Naive thymus-derived CD8-positive, alpha-beta T cell (primary cell): ENCODE measurements around the gene CFAP119. TPM values are rescaled to one million over a fixed set of nuclear protein-coding genes. Genes with fewer than 3 reads are reported as not detected.

Experiments
- ATAC-seq, 2 donors: fragments of 150-1000 bp; cut with Tn5 transposase in 1 of 2; sonication (Bioruptor Pico), chemical (Tn5 transposase) in 1 of 2; 1 replicate in 1 of 2; 2 replicates in 1 of 2; pipeline ENCODE4 v1.10.0; 2021; ENCODE audit warnings: mild to moderate bottlenecking in 2 of 2, moderate library complexity in 2 of 2
- POLR2A ChIA-PET: fragments of 350-600 bp; sonication (Branson Sonifier 250); formaldehyde crosslinking; loops from one replicate; lab custom pipeline; 2021; ENCODE audit warnings: antibody characterized with exemption; lab: Charles Lee
- DNase-seq, 10 donors: peaks; one replicate each; pipeline versions ENCODE4 v3.0.0 to v3.0.0-alpha.2; 2020 to 2022
- H3K27ac Mint-ChIP-seq, 10 donors: one replicate each; pipeline ENCODE4 v1.8.0; 2020 to 2022; ENCODE audit warnings: mild to moderate bottlenecking in 10 of 10, mixed read lengths in 10 of 10, moderate library complexity in 4 of 10, inconsistent platforms in 1 of 10
- H3K27me3 Mint-ChIP-seq, 5 donors: one replicate each; pipeline ENCODE4 v1.8.0; 2021 to 2022; ENCODE audit warnings: mixed read lengths in 5 of 5
- H3K36me3 Mint-ChIP-seq, 3 donors: one replicate each; pipeline ENCODE4 v1.8.0; 2020 to 2022; ENCODE audit warnings: mixed read lengths in 3 of 3, mild to moderate bottlenecking in 2 of 3, inconsistent platforms in 1 of 3
- H3K4me1 Mint-ChIP-seq, 4 donors: one replicate each; pipeline ENCODE4 v1.8.0; 2021 to 2022; ENCODE audit warnings: mixed read lengths in 4 of 4
- H3K4me3 Mint-ChIP-seq, 10 donors: one replicate each; pipeline ENCODE4 v1.8.0; 2020 to 2022; ENCODE audit warnings: mild to moderate bottlenecking in 10 of 10, mixed read lengths in 10 of 10, moderate library complexity in 6 of 10, inconsistent platforms in 1 of 10
- H3K9me3 Mint-ChIP-seq, 9 donors: one replicate each; pipeline ENCODE4 v1.8.0; 2020 to 2022; ENCODE audit warnings: mixed read lengths in 9 of 9, mild to moderate bottlenecking in 3 of 9, inconsistent platforms in 1 of 9, moderate library complexity in 1 of 9
- polyA plus RNA-seq, 3 donors: library from polyadenylated mRNA; unstranded; fragments of 300-500 nt; fragmentation: Illumina TruSeq; gene quantifications; one replicate each; pipeline ENCODE4 v1.2.3, GENCODE V29; 2021
- total RNA-seq, 8 experiments: library from RNA in 2 of 8; stranded (reverse) in 2 of 8; gene quantifications; one replicate each; pipeline ENCODE4 v1.2.3 and lab custom pipeline; 2021 to 2026

CFAP119 gene
- total and polyA plus RNA-seq, 5 experiments from 2014 or later: 0.11 to 4.1 (median 0.38) TPM

DNA sequence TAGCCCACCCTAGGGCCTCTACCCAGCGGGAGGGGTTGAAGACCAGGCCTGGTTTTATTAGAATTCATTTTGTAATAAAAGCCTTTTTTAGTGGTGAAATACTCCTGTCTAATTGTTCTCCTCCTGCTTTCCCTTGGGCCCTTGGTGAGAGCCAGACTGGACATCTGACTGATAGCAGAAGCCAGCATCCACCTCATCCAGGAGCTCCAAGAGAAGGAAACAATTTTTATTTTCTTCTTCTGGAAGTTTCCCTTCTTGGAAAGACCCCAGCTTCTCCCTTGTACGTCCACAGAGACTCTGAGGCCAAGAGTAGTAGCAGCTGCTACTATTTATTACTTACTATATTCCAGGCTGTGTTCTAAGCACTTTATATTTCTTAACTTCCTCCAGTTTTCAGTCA lies 17.7 kb downstream of the CFAP119 start:
- Mint-ChIP-seq H3K4me1 (peaks cover 18 to 35% (median 26%) of the 10 kb centered on the region in 4 donors), H3K36me3 (peaks cover 0 to 33% (median 0%) of the 10 kb centered on the region in 3 donors), H3K27ac (peak overlapping the region in 1 of 10 donors; percentile 22), H3K27me3 (no peaks in the 10 kb centered on the region), H3K9me3 (no peaks in the 10 kb centered on the region), H3K4me3 (no peak overlapping the region)
- DNase-seq (no peak), ATAC-seq (no peak)
- POLR2A ChIA-PET: no interaction called here

DNA sequence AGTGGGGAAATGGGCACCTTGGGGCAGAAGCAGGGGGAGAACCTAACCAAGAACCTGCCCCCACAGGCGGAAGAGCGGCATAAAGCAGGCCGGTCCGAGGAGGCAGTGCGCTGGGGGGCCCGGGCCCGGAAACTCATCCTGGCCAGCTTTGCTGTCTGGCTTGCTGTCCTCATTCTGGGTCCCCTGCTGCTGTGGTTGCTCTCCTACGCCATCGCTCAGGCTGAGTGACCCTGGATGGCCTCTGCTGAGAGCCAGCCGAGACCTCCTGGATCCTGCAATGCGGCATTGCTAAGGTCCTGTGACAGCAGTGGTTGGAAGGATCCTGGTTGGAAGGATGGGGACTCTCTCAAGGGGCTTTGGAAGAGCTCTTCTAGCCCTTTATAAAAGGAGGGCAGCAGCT lies 18.1 kb downstream of the CFAP119 start:
- POLR2A ChIA-PET: interaction anchor here (1.7 kb wide), 1 partner anchor 62 kb away, joined by 4 read pairs; no protein-coding TSS in a partner anchor
- H3K4me3 Mint-ChIP-seq: no peak overlapping the region
- no peaks in the 10 kb centered on the region for H3K9me3 Mint-ChIP-seq
- peaks cover 0 to 37% (median 0%) of the 10 kb centered on the region in 3 donors for H3K36me3 Mint-ChIP-seq
- peak overlapping the region in 4 of 10 donors; percentile 23 to 61 (median 52) for H3K27ac Mint-ChIP-seq
- no peaks in the 10 kb centered on the region for H3K27me3 Mint-ChIP-seq
- peaks cover 18 to 31% (median 23%) of the 10 kb centered on the region in 4 donors for H3K4me1 Mint-ChIP-seq
- no peak for ATAC-seq
- DNase-seq: no peak

DNA sequence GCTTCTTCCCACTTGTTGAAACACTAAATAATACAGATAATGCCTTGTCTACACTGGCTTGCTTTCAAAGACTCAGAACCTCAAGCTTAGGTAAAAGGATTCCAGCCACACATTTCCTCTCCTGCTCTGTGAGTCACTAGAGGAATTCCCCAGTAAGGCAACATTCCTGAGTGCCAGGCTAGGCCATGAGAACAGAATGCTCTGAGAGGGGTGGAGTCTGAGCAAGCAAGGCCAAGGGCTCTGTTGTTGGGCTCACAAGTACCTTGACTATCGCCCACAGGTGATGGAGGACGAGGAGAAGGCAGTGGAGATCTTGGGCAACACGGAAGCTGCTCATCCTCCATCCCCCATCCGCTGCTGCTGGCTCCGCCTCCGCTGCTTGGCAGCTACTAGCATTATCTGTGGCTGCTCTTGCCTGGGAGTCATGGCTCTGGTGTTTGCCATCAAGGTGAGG lies 20.4 kb downstream of the CFAP119 start:
- Mint-ChIP-seq H3K27me3 (no peaks in the 10 kb centered on the region), H3K4me3 (no peak overlapping the region), H3K9me3 (no peaks in the 10 kb centered on the region), H3K36me3 (peaks cover 0 to 60% (median 9%) of the 10 kb centered on the region in 3 donors), H3K4me1 (peaks cover 4 to 20% (median 14%) of the 10 kb centered on the region in 4 donors), H3K27ac (peak overlapping the region in 4 of 10 donors; percentile 4 to 37 (median 18))
- POLR2A ChIA-PET: no interaction called here
- DNase-seq: no peak
- ATAC-seq: no peak

DNA sequence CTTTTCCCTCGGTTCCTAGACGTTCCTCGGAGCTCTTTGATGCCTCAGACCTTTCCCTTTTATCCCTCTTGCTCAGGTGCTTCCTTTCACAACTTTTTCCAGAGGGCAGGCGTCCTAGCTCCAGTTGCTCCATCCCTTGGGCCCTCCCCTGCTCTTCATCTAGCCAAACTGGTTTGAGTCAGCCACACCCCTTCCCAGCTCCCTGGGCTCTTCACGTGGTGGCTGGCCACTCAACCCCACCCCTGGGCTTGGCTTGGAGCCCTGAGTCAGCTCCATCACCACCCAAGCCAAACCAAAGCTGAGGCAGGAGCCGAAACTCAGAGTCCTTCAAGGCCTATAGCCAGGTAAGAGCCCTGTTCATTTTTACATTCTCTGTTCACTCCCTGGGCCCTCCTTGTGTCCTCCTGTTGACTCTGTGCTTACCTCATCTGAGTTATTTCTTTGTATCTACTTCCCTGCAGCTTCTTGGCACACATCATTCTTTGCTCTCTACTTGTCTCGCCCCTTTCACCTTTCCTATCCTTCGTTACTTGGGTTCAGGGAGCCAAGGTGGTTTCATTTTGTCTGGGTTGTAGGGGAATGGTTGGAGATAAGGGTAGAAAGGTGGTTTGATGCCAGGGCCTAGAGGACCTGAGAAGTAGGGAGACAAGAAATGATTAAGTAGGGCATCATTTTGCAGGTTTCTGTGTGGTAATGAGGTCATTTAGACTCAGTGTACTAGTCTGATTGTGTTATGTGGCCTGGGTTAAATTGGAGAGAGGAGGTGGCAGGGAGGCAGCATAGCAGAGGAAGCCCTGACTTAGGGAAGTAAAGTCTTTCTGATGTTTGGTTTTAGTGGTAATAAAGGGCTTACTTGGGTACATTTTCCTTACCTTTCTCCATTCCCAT lies 21.3 kb downstream of the CFAP119 start:
- H3K4me3 Mint-ChIP-seq: no peak overlapping the region
- peaks cover 0 to 69% (median 12%) of the 10 kb centered on the region in 3 donors for H3K36me3 Mint-ChIP-seq
- peak overlapping the region in 9 of 10 donors; percentile 5 to 79 (median 67) for H3K27ac Mint-ChIP-seq
- DNase-seq (no peak), ATAC-seq (no peak)
- no peaks in the 10 kb centered on the region for H3K27me3 Mint-ChIP-seq
- POLR2A ChIA-PET: no interaction called here
- no peaks in the 10 kb centered on the region for H3K9me3 Mint-ChIP-seq
- peaks cover 4 to 20% (median 14%) of the 10 kb centered on the region in 4 donors for H3K4me1 Mint-ChIP-seq

DNA sequence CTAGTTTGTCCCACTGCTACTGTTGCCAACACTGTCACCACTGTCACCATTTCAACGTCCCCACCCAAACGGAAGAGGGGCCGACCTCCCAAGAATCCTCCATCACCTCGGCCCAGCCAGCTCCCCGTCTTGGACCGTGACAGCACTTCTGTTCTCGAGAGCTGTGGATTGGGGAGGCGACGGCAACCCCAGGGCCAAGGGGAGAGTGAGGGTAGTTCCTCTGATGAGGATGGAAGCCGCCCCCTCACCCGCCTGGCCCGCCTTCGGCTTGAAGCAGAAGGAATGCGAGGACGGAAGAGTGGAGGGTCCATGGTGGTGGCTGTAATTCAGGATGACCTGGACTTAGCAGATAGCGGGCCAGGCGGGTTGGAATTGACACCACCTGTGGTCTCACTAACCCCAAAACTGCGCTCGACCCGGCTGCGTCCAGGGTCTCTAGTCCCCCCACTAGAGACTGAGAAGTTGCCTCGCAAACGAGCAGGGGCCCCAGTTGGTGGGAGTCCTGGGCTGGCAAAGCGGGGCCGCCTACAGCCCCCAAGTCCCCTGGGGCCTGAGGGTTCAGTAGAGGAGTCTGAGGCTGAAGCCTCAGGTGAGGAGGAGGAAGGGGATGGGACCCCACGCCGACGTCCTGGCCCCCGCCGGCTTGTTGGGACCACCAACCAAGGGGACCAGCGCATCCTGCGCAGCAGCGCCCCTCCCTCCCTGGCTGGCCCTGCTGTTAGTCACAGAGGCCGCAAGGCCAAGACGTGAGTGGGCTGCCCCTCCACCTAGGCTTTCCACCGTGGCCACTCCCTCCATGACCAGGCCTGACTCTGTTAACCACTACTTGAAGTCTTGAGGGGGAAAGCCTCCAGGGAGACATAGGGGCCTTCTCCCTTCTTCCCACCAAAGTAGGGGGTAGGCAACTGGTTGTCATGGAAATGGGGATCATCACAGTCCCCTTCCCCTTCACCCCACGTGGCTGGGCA lies 22.6 kb downstream of the CFAP119 start:
- H3K36me3 Mint-ChIP-seq: peaks cover 0 to 74% (median 12%) of the 10 kb centered on the region in 3 donors
- no peaks in the 10 kb centered on the region for H3K9me3 Mint-ChIP-seq
- H3K4me3 Mint-ChIP-seq: no peak overlapping the region
- POLR2A ChIA-PET: interaction anchor here (2.2 kb wide), 1 partner anchor 9 kb away, joined by 11 read pairs; the partner anchor contains the start of gene PHKG2
- no peaks in the 10 kb centered on the region for H3K27me3 Mint-ChIP-seq
- H3K4me1 Mint-ChIP-seq: peaks cover 4 to 20% (median 12%) of the 10 kb centered on the region in 4 donors
- H3K27ac Mint-ChIP-seq: peak overlapping the region in 4 of 10 donors; percentile 22 to 41 (median 38)
- DNase-seq: no peak
- no peak for ATAC-seq

DNA sequence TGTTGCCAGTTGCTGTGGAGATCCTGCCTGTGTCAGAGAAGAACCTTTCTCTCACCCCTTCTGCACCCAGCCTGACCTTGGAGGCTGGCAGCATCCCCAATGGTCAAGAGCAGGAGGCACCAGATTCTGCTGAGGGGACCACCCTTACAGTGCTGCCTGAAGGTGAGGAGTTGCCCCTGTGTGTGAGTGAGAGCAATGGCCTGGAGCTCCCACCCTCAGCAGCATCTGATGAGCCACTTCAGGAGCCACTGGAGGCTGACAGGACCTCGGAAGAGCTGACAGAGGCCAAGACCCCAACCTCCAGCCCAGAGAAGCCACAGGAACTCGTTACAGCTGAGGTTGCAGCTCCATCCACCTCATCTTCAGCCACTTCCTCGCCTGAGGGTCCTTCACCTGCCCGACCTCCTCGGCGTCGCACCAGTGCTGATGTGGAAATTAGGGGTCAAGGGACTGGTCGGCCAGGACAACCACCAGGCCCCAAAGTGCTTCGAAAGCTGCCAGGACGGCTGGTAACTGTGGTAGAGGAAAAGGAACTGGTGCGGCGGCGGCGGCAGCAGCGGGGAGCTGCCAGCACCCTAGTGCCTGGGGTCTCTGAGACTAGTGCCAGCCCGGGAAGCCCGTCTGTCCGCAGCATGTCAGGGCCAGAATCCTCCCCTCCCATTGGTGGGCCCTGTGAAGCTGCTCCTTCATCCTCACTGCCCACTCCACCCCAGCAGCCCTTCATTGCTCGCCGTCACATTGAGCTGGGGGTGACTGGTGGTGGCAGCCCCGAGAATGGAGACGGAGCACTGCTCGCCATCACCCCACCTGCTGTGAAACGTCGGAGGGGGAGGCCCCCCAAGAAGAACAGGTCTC lies 23.8 kb downstream of the CFAP119 start:
- POLR2A ChIA-PET: interaction anchor here (1.0 to 2.2 kb wide), 2 partner anchors 9 to 10 kb away, joined by 3 to 11 read pairs; partner anchors contain the start of gene PHKG2
- H3K9me3 Mint-ChIP-seq: no peaks in the 10 kb centered on the region
- peaks cover 4 to 20% (median 12%) of the 10 kb centered on the region in 4 donors for H3K4me1 Mint-ChIP-seq
- H3K36me3 Mint-ChIP-seq: peaks cover 0 to 79% (median 16%) of the 10 kb centered on the region in 3 donors
- DNase-seq: no peak
- H3K4me3 Mint-ChIP-seq: no peak overlapping the region
- ATAC-seq: no peak
- peak overlapping the region in 3 of 10 donors; percentile 42 to 86 (median 63) for H3K27ac Mint-ChIP-seq
- H3K27me3 Mint-ChIP-seq: no peaks in the 10 kb centered on the region

DNA sequence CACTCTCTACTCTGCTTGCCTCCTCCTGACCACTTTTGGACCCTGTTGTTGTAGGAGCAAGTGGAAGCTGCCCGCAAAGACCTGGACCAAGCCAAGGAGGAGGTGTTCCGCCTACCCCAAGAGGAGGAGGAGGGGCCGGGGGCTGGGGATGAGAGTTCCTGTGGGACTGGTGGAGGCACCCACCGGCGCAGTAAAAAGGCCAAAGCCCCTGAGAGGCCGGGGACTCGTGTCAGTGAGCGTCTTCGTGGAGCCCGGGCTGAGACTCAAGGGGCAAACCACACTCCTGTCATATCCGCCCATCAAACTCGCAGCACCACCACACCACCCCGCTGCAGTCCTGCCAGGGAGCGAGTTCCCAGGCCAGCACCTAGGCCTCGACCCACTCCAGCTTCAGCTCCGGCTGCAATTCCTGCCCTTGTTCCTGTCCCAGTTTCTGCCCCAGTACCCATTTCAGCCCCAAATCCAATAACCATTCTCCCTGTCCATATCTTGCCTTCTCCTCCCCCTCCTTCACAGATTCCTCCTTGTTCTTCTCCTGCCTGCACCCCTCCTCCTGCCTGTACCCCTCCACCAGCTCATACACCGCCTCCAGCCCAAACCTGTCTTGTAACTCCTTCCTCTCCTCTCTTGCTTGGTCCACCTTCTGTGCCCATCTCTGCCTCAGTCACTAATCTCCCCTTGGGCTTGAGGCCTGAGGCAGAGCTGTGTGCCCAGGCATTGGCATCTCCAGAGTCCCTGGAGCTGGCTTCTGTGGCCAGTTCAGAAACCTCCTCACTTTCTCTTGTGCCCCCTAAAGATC lies 24.7 kb downstream of the CFAP119 start:
- POLR2A ChIA-PET: interaction anchor here (1.0 to 2.2 kb wide), 3 partner anchors 8 to 11 kb away, joined by 3 to 11 read pairs (median 5); partner anchors contain the start of gene PHKG2
- ATAC-seq: no peak
- no peaks in the 10 kb centered on the region for H3K27me3 Mint-ChIP-seq
- H3K9me3 Mint-ChIP-seq: no peaks in the 10 kb centered on the region
- peaks cover 0 to 79% (median 16%) of the 10 kb centered on the region in 3 donors for H3K36me3 Mint-ChIP-seq
- peaks cover 4 to 18% (median 11%) of the 10 kb centered on the region in 4 donors for H3K4me1 Mint-ChIP-seq
- H3K4me3 Mint-ChIP-seq: no peak overlapping the region
- DNase-seq: peak in 1 of 10 donors; percentile 57
- peak overlapping the region in 5 of 10 donors; percentile 37 to 63 (median 47) for H3K27ac Mint-ChIP-seq

DNA sequence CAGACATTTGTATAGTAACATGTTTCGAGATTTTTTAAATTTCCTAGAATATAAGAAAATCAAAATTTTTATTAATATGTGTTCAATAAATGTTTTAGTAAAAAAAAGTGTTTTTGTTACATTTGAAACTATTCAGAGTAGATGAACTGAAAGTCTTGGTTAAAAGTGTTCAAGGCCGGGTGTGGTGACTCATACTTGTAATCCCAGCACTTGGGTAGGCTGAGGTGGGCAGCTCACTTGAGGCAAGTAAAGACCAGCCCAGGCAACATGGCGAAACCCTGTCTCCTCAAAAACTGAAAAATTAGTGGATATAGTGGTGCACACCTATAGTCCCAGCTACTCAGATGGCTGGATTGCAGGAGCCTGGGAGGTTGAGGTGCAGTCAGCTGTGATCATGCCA lies 30.5 kb downstream of the CFAP119 start:
- H3K27ac Mint-ChIP-seq: peak overlapping the region in 2 of 10 donors; percentile 15 to 19
- H3K9me3 Mint-ChIP-seq: no peaks in the 10 kb centered on the region
- ATAC-seq: no peak
- H3K27me3 Mint-ChIP-seq: no peaks in the 10 kb centered on the region
- peaks cover 5 to 85% (median 15%) of the 10 kb centered on the region in 3 donors for H3K36me3 Mint-ChIP-seq
- DNase-seq: no peak
- H3K4me1 Mint-ChIP-seq: peaks cover 0 to 6% (median 2%) of the 10 kb centered on the region in 4 donors
- POLR2A ChIA-PET: no interaction called here
- no peak overlapping the region for H3K4me3 Mint-ChIP-seq

DNA sequence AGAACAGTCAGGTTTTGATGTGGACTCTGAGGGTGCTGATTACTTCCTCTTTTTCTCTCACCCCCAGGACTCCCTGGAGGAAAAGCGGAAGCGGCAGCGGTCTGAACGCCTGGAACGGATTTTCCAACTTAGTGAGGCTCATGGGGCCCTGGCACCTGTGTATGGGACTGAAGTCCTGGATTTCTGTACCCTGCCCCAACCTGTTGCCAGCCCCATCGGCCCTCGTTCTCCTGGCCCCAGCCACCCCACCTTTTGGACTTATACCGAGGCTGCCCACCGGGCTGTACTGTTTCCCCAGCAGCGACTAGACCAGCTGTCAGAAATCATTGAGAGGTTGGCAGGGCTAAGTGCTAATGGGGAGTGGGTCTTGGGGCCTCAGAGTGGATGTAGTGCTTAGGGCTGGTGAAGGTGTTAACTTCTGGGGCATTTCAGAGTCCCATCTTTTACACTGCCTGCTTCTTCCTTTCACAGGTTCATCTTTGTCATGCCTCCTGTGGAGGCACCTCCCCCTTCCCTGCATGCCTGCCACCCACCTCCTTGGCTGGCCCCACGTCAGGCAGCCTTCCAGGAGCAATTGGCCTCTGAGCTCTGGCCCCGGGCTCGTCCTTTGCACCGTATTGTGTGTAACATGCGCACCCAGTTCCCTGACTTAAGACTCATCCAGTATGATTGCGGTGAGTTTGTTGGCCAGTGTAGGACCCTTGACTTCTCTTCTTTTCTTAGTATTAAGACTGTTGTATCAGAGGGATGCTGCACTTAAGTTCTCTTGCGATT lies 32.8 kb downstream of the CFAP119 start:
- Mint-ChIP-seq H3K4me3 (no peak overlapping the region), H3K4me1 (peaks cover 6 to 11% (median 9%) of the 10 kb centered on the region in 4 donors), H3K27ac (peak overlapping the region in 3 of 10 donors; percentile 13 to 44 (median 31)), H3K27me3 (no peaks in the 10 kb centered on the region), H3K9me3 (no peaks in the 10 kb centered on the region), H3K36me3 (peaks cover 5 to 83% (median 16%) of the 10 kb centered on the region in 3 donors)
- POLR2A ChIA-PET: interaction anchor here (0.8 to 1.3 kb wide), 2 partner anchors 9 kb away, joined by 3 read pairs; no protein-coding TSS in a partner anchor
- DNase-seq (no peak), ATAC-seq (no peak)

DNA sequence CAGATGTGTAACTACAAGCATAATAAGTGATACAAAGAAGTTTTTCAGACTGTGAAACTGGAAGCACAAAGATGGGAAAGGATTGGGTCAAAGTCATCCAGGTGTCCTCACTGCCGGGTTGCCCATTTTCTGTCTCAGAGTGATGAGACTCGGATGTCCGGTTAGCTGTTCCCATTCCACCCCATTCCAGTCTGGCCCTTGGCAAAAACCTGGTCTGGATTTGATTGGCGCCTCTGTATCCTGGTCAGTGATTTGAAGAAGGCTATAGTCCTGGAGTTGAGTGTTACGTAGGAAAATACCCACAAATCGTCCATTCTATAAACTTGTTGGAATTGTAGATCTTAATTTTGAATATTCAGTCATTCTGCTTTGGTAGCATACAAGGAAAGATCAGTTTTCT lies 33.5 kb downstream of the CFAP119 start:
- no peaks in the 10 kb centered on the region for H3K27me3 Mint-ChIP-seq
- H3K4me3 Mint-ChIP-seq: no peak overlapping the region
- H3K36me3 Mint-ChIP-seq: peaks cover 5 to 83% (median 16%) of the 10 kb centered on the region in 3 donors
- DNase-seq: no peak
- H3K9me3 Mint-ChIP-seq: no peaks in the 10 kb centered on the region
- peak overlapping the region in 2 of 10 donors; percentile 63 to 76 for H3K27ac Mint-ChIP-seq
- POLR2A ChIA-PET: interaction anchor here (0.6 to 0.9 kb wide), 2 partner anchors 22 to 349 kb away, joined by 3 read pairs; no protein-coding TSS in a partner anchor
- ATAC-seq: no peak
- peaks cover 10 to 12% (median 10%) of the 10 kb centered on the region in 4 donors for H3K4me1 Mint-ChIP-seq
